ENCODE data around the gene HNRNPAB. TPM values are rescaled to one million over a fixed set of nuclear protein-coding genes. Genes with fewer than 3 reads are reported as not detected.

HNRNPAB gene
- total and polyA plus RNA-seq, 4 donors = 33.7 to 66.3 (median 50.4) TPM

DNA sequence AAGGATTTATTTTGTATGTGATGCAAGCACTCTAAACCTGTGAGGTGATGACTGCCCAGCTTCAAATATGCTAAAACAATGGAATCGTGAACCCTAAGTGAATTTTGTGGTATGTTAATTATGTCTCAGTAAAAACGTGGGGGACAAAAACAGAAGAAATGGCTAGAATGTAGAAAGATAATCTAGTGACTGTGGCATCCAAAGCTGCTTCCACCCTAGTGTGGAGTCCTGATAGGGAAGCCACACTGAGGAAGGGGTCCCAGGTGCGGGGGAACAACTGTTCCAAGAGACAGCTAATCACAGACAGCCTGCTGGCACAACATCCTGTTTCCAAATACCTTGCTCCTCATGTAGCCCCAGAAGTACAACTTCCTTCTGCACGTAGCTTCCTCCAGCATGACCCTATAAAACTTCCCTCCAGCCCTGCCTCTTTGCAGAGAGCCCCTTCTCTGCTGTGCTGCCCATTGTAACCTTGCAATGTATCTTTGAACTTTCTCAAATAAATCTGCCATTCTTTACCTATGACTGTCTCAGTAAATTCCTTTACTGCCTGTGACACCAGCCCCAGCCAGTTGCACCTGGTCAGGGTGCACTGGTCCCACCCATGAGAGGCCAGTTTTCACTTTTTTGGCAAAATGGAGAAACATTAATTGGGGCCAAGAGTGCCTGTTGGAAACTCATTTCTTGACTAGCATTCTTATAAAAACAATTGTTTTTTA is 22.0 kb upstream of the HNRNPAB start:
- H3K9ac ChIP-seq (ENCODE audit: low read depth in 1 of 2, low read length in 2 of 2) = no peak overlapping the region
- no peaks in the 10 kb centered on the region for H3K36me3 ChIP-seq (ENCODE audit: control insufficient read depth in 4 of 4, insufficient read depth in 3 of 4, low read depth in 1 of 4, low read length in 3 of 4)
- WGBS = 47% methylated on average over 4 of the region's 4 CpGs
- no peak overlapping the region for H3K27ac ChIP-seq (ENCODE audit: low read depth in 1 of 2, low read length in 2 of 2)
- TF ChIP-seq, protein P1, sequence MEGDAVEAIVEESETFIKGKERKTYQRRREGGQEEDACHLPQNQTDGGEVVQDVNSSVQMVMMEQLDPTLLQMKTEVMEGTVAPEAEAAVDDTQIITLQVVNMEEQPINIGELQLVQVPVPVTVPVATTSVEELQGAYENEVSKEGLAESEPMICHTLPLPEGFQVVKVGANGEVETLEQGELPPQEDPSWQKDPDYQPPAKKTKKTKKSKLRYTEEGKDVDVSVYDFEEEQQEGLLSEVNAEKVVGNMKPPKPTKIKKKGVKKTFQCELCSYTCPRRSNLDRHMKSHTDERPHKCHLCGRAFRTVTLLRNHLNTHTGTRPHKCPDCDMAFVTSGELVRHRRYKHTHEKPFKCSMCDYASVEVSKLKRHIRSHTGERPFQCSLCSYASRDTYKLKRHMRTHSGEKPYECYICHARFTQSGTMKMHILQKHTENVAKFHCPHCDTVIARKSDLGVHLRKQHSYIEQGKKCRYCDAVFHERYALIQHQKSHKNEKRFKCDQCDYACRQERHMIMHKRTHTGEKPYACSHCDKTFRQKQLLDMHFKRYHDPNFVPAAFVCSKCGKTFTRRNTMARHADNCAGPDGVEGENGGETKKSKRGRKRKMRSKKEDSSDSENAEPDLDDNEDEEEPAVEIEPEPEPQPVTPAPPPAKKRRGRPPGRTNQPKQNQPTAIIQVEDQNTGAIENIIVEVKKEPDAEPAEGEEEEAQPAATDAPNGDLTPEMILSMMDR (IDR thresholded peaks at IDR 0.05; ENCODE audit: low read depth, low read length, missing input control) = no peak
- TF ChIP-seq, protein P2, sequence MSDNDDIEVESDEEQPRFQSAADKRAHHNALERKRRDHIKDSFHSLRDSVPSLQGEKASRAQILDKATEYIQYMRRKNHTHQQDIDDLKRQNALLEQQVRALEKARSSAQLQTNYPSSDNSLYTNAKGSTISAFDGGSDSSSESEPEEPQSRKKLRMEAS (IDR thresholded peaks at IDR 0.05) = no peak
- TF ChIP-seq FOXA1 (IDR thresholded peaks at IDR 0.05) = no peak
- TF ChIP-seq, protein P3, sequence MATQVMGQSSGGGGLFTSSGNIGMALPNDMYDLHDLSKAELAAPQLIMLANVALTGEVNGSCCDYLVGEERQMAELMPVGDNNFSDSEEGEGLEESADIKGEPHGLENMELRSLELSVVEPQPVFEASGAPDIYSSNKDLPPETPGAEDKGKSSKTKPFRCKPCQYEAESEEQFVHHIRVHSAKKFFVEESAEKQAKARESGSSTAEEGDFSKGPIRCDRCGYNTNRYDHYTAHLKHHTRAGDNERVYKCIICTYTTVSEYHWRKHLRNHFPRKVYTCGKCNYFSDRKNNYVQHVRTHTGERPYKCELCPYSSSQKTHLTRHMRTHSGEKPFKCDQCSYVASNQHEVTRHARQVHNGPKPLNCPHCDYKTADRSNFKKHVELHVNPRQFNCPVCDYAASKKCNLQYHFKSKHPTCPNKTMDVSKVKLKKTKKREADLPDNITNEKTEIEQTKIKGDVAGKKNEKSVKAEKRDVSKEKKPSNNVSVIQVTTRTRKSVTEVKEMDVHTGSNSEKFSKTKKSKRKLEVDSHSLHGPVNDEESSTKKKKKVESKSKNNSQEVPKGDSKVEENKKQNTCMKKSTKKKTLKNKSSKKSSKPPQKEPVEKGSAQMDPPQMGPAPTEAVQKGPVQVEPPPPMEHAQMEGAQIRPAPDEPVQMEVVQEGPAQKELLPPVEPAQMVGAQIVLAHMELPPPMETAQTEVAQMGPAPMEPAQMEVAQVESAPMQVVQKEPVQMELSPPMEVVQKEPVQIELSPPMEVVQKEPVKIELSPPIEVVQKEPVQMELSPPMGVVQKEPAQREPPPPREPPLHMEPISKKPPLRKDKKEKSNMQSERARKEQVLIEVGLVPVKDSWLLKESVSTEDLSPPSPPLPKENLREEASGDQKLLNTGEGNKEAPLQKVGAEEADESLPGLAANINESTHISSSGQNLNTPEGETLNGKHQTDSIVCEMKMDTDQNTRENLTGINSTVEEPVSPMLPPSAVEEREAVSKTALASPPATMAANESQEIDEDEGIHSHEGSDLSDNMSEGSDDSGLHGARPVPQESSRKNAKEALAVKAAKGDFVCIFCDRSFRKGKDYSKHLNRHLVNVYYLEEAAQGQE (IDR thresholded peaks at IDR 0.05) = no peak
- TF ChIP-seq RXRA (IDR thresholded peaks at IDR 0.05) = no peak
- no peak for TF ChIP-seq NR2F2 (IDR thresholded peaks at IDR 0.05)
- TF ChIP-seq EGR1 (IDR thresholded peaks at IDR 0.05; ENCODE audit: low read depth in 2 of 2) = no peak
- no peak for TF ChIP-seq HNF4G (IDR thresholded peaks at IDR 0.05)
- TF ChIP-seq, protein P4, sequence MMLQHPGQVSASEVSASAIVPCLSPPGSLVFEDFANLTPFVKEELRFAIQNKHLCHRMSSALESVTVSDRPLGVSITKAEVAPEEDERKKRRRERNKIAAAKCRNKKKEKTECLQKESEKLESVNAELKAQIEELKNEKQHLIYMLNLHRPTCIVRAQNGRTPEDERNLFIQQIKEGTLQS (IDR thresholded peaks at IDR 0.05) = no peak
- TF ChIP-seq, protein P5, sequence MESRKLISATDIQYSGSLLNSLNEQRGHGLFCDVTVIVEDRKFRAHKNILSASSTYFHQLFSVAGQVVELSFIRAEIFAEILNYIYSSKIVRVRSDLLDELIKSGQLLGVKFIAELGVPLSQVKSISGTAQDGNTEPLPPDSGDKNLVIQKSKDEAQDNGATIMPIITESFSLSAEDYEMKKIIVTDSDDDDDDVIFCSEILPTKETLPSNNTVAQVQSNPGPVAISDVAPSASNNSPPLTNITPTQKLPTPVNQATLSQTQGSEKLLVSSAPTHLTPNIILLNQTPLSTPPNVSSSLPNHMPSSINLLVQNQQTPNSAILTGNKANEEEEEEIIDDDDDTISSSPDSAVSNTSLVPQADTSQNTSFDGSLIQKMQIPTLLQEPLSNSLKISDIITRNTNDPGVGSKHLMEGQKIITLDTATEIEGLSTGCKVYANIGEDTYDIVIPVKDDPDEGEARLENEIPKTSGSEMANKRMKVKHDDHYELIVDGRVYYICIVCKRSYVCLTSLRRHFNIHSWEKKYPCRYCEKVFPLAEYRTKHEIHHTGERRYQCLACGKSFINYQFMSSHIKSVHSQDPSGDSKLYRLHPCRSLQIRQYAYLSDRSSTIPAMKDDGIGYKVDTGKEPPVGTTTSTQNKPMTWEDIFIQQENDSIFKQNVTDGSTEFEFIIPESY (IDR thresholded peaks at IDR 0.05) = no peak
- TF ChIP-seq SP1 (IDR thresholded peaks at IDR 0.05) = no peak
- no peak for TF ChIP-seq FOXA2 (IDR thresholded peaks at IDR 0.05)
- TF ChIP-seq GABPA (IDR thresholded peaks at IDR 0.05 in 1 of 2, conservative IDR thresholded peaks at IDR 0.05 in 1 of 2) = no peak
- no peak for TF ChIP-seq TAF1 (conservative IDR thresholded peaks at IDR 0.05)
- TF ChIP-seq YY1 (IDR thresholded peaks at IDR 0.05) = no peak
- no peak for DNase-seq (ENCODE audit: low spot score)
- no peaks in the 10 kb centered on the region for H3K9me3 ChIP-seq (ENCODE audit: control insufficient read depth in 4 of 4, low read length in 3 of 4)
- peaks cover 0 to 2% (median 0%) of the 10 kb centered on the region in 4 donors for H3K27me3 ChIP-seq (ENCODE audit: control insufficient read depth in 4 of 4, insufficient read depth in 4 of 4, low read length in 3 of 4)
- H3K4me1 ChIP-seq (ENCODE audit: control insufficient read depth in 4 of 4, insufficient read depth in 4 of 4, low read length in 3 of 4) = no peaks in the 10 kb centered on the region
- H3K4me3 ChIP-seq (ENCODE audit: low read depth in 1 of 3, low read length in 3 of 3) = no peak overlapping the region
